Measurements from ENCODE around the gene OFD1. TPM values are rescaled to one million over a fixed set of nuclear protein-coding genes. Genes with fewer than 3 reads are reported as not detected.

The OFD1 gene
- total RNA-seq, 4 donors from 2014 or later: 20.8 to 135 (median 49.4) TPM

GRCh38 chrX:13748486-13748885, 13.9 kb downstream of the OFD1 start:
- no peaks in the 10 kb centered on the region for H3K9me3 ChIP-seq
- no peak overlapping the region for H3K4me3 ChIP-seq
- H3K4me1 ChIP-seq: peaks cover 0 to 6% (median 0%) of the 10 kb centered on the region in 4 donors
- no peak for DNase-seq
- H3K27me3 ChIP-seq: no peaks in the 10 kb centered on the region
- H3K36me3 ChIP-seq: peaks cover 0 to 10% (median 0%) of the 10 kb centered on the region in 3 donors
- TF ChIP-seq CTCF (IDR thresholded peaks at IDR 0.05): no peak
- no peak for TF ChIP-seq POLR2A (IDR thresholded peaks at IDR 0.05)
- no peak overlapping the region for H3K27ac ChIP-seq

GRCh38 chrX:13750204-13750603, 15.7 kb downstream of the OFD1 start:
- TF ChIP-seq CTCF (IDR thresholded peaks at IDR 0.05): peak; percentile 26 to 66 (median 52)
- no peak for TF ChIP-seq POLR2A (IDR thresholded peaks at IDR 0.05)
- Histone ChIP-seq H3K9me3 (no peaks in the 10 kb centered on the region), H3K27me3 (no peaks in the 10 kb centered on the region), H3K36me3 (peaks cover 0 to 10% (median 0%) of the 10 kb centered on the region in 3 donors), H3K27ac (no peak overlapping the region), H3K4me3 (no peak overlapping the region), H3K4me1 (peaks cover 0 to 6% (median 0%) of the 10 kb centered on the region in 4 donors)
- DNase-seq: no peak

GRCh38 chrX:13750812-13751211, 16.3 kb downstream of the OFD1 start:
- Histone ChIP-seq H3K27ac (no peak overlapping the region), H3K27me3 (no peaks in the 10 kb centered on the region), H3K4me3 (no peak overlapping the region), H3K4me1 (peaks cover 0 to 6% (median 0%) of the 10 kb centered on the region in 4 donors), H3K9me3 (no peaks in the 10 kb centered on the region), H3K36me3 (peaks cover 0 to 10% (median 0%) of the 10 kb centered on the region in 3 donors)
- no peak for TF ChIP-seq POLR2A (IDR thresholded peaks at IDR 0.05)
- no peak for TF ChIP-seq CTCF (IDR thresholded peaks at IDR 0.05)
- DNase-seq: no peak

- no peak for DNase-seq
- H3K4me3 ChIP-seq: no peak overlapping the region
- H3K27me3 ChIP-seq: no peaks in the 10 kb centered on the region
- peaks cover 0 to 16% (median 0%) of the 10 kb centered on the region in 3 donors for H3K36me3 ChIP-seq
- H3K9me3 ChIP-seq: no peaks in the 10 kb centered on the region
- H3K4me1 ChIP-seq: peaks cover 0 to 6% (median 0%) of the 10 kb centered on the region in 4 donors
- H3K27ac ChIP-seq: no peak overlapping the region
- TF ChIP-seq POLR2A (IDR thresholded peaks at IDR 0.05): no peak
- no peak for TF ChIP-seq CTCF (IDR thresholded peaks at IDR 0.05)
Measured at GRCh38 chrX:13752141-13752540, 17.6 kb downstream of the OFD1 start.

GRCh38 chrX:13752646-13753045, 18.1 kb downstream of the OFD1 start:
- TF ChIP-seq CTCF (IDR thresholded peaks at IDR 0.05) (no peak), POLR2A (IDR thresholded peaks at IDR 0.05) (no peak)
- Histone ChIP-seq H3K27me3 (no peaks in the 10 kb centered on the region), H3K36me3 (peaks cover 0 to 21% (median 0%) of the 10 kb centered on the region in 3 donors), H3K4me1 (peaks cover 0 to 6% (median 0%) of the 10 kb centered on the region in 4 donors), H3K9me3 (no peaks in the 10 kb centered on the region), H3K27ac (peak overlapping the region in 1 of 4 donors; percentile 12), H3K4me3 (no peak overlapping the region)
- DNase-seq: no peak

- Histone ChIP-seq H3K9me3 (no peaks in the 10 kb centered on the region), H3K27ac (no peak overlapping the region), H3K4me3 (no peak overlapping the region), H3K4me1 (peaks cover 0 to 6% (median 0%) of the 10 kb centered on the region in 4 donors), H3K27me3 (no peaks in the 10 kb centered on the region), H3K36me3 (peaks cover 0 to 39% (median 0%) of the 10 kb centered on the region in 3 donors)
- TF ChIP-seq CTCF (IDR thresholded peaks at IDR 0.05) (no peak), POLR2A (IDR thresholded peaks at IDR 0.05) (no peak)
- no peak for DNase-seq
Measured at GRCh38 chrX:13754765-13755164, 20.2 kb downstream of the OFD1 start.
